ENCODE data around the gene IL20RA. TPM values are rescaled to one million over a fixed set of nuclear protein-coding genes. Genes with fewer than 3 reads are reported as not detected.

IL20RA gene
- total and polyA plus RNA-seq, 4 donors, result 0.17 to 0.65 (median 0.25) TPM; not detected in 1

DNA sequence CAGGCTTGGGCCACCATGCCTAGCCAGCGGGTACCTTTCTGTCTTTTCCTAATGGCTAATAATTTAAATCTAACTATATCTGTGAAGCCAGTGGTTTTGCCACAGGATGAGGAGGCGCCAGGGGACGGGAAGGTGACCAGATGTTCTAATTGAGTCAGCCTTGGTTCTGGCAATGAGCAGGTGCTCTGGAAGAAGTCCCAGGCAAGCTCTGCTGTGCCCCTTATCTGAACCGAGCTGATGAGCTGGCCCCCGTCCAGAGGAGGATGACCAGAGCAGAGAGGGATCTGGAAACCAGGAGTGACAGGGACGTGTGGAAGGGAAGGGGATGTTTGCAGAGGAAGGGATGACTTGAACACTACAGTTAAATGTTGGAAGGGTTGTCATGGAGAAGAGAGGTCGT lies 75.9 kb downstream of the IL20RA start:
- peaks cover 0 to 5% (median 0%) of the 10 kb centered on the region in 4 donors for H3K4me1 ChIP-seq (ENCODE audit: control insufficient read depth in 4 of 4, insufficient read depth in 4 of 4, low read length in 3 of 4)
- no peak overlapping the region for H3K9ac ChIP-seq (ENCODE audit: low read depth in 1 of 2, low read length in 2 of 2)
- no peaks in the 10 kb centered on the region for H3K36me3 ChIP-seq (ENCODE audit: control insufficient read depth in 4 of 4, insufficient read depth in 3 of 4, low read depth in 1 of 4, low read length in 3 of 4)
- WGBS, result 62% methylated on average over 7 of the region's 7 CpGs
- H3K9me3 ChIP-seq (ENCODE audit: control insufficient read depth in 4 of 4, low read length in 3 of 4), result no peaks in the 10 kb centered on the region
- no peak overlapping the region for H3K27ac ChIP-seq (ENCODE audit: low read depth in 1 of 2, low read length in 2 of 2)
- TF ChIP-seq FOXA1 (IDR thresholded peaks at IDR 0.05) (no peak), NR2F2 (IDR thresholded peaks at IDR 0.05) (no peak), EGR1 (IDR thresholded peaks at IDR 0.05; ENCODE audit: low read depth in 2 of 2) (no peak), YY1 (IDR thresholded peaks at IDR 0.05) (no peak), RAD21 (IDR thresholded peaks at IDR 0.05) (no peak), TAF1 (conservative IDR thresholded peaks at IDR 0.05) (no peak), JUND (IDR thresholded peaks at IDR 0.05) (no peak), RXRA (IDR thresholded peaks at IDR 0.05) (no peak)
- TF ChIP-seq, protein P1, sequence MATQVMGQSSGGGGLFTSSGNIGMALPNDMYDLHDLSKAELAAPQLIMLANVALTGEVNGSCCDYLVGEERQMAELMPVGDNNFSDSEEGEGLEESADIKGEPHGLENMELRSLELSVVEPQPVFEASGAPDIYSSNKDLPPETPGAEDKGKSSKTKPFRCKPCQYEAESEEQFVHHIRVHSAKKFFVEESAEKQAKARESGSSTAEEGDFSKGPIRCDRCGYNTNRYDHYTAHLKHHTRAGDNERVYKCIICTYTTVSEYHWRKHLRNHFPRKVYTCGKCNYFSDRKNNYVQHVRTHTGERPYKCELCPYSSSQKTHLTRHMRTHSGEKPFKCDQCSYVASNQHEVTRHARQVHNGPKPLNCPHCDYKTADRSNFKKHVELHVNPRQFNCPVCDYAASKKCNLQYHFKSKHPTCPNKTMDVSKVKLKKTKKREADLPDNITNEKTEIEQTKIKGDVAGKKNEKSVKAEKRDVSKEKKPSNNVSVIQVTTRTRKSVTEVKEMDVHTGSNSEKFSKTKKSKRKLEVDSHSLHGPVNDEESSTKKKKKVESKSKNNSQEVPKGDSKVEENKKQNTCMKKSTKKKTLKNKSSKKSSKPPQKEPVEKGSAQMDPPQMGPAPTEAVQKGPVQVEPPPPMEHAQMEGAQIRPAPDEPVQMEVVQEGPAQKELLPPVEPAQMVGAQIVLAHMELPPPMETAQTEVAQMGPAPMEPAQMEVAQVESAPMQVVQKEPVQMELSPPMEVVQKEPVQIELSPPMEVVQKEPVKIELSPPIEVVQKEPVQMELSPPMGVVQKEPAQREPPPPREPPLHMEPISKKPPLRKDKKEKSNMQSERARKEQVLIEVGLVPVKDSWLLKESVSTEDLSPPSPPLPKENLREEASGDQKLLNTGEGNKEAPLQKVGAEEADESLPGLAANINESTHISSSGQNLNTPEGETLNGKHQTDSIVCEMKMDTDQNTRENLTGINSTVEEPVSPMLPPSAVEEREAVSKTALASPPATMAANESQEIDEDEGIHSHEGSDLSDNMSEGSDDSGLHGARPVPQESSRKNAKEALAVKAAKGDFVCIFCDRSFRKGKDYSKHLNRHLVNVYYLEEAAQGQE (IDR thresholded peaks at IDR 0.05), result no peak
- TF ChIP-seq, protein P2, sequence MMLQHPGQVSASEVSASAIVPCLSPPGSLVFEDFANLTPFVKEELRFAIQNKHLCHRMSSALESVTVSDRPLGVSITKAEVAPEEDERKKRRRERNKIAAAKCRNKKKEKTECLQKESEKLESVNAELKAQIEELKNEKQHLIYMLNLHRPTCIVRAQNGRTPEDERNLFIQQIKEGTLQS (IDR thresholded peaks at IDR 0.05), result no peak
- TF ChIP-seq, protein P3, sequence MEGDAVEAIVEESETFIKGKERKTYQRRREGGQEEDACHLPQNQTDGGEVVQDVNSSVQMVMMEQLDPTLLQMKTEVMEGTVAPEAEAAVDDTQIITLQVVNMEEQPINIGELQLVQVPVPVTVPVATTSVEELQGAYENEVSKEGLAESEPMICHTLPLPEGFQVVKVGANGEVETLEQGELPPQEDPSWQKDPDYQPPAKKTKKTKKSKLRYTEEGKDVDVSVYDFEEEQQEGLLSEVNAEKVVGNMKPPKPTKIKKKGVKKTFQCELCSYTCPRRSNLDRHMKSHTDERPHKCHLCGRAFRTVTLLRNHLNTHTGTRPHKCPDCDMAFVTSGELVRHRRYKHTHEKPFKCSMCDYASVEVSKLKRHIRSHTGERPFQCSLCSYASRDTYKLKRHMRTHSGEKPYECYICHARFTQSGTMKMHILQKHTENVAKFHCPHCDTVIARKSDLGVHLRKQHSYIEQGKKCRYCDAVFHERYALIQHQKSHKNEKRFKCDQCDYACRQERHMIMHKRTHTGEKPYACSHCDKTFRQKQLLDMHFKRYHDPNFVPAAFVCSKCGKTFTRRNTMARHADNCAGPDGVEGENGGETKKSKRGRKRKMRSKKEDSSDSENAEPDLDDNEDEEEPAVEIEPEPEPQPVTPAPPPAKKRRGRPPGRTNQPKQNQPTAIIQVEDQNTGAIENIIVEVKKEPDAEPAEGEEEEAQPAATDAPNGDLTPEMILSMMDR (IDR thresholded peaks at IDR 0.05; ENCODE audit: low read depth, low read length, missing input control), result no peak
- TF ChIP-seq, protein P4, sequence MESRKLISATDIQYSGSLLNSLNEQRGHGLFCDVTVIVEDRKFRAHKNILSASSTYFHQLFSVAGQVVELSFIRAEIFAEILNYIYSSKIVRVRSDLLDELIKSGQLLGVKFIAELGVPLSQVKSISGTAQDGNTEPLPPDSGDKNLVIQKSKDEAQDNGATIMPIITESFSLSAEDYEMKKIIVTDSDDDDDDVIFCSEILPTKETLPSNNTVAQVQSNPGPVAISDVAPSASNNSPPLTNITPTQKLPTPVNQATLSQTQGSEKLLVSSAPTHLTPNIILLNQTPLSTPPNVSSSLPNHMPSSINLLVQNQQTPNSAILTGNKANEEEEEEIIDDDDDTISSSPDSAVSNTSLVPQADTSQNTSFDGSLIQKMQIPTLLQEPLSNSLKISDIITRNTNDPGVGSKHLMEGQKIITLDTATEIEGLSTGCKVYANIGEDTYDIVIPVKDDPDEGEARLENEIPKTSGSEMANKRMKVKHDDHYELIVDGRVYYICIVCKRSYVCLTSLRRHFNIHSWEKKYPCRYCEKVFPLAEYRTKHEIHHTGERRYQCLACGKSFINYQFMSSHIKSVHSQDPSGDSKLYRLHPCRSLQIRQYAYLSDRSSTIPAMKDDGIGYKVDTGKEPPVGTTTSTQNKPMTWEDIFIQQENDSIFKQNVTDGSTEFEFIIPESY (IDR thresholded peaks at IDR 0.05), result no peak
- no peak for DNase-seq (ENCODE audit: low spot score)
- H3K4me3 ChIP-seq (ENCODE audit: low read depth in 1 of 3, low read length in 3 of 3), result no peak overlapping the region
- H3K27me3 ChIP-seq (ENCODE audit: control insufficient read depth in 4 of 4, insufficient read depth in 4 of 4, low read length in 3 of 4), result peaks cover 0 to 12% (median 0%) of the 10 kb centered on the region in 4 donors

DNA sequence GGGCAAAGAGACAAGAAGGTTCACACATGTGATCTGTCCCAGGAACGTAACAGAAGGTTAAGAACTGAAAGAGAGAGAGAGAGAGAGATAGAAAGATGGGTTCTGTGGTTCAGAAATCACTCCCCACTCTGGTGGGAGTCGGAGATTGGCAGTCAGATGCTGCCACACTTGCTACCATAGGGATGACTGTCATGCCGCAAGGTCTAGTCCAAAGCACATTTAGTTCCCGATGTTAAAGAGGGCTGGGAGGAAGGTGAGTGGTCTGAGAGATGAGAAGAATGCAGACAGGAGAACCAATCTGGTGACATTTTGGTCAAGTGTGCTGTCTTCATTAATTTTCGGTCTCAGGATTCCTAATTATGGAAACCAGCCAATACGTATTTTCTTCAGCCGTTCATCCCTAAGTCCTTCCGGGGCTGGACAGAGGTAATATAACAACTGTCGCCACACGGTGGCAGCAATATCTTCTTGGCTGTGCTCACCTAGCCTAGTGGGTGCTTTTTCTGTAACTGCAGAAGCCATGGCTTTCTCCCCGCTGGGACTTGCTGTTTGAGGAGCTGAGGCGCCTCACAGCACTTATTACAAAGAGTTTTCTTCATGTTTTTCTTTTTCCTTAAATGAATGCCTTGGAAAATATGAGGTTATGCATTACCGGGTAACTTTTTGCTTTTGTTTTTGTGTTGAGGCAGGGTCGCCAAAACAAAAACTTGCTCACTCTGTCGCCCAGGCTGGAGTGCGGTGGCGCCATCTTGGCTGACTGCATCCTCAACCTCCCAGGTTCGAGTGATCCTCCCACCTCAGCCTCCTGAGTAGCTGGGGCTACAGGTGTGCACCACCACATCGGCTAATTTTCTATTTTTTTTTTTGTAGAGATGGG lies 76.7 kb downstream of the IL20RA start:
- Histone ChIP-seq H3K9me3 (ENCODE audit: control insufficient read depth in 4 of 4, low read length in 3 of 4) (no peaks in the 10 kb centered on the region), H3K27ac (ENCODE audit: low read depth in 1 of 2, low read length in 2 of 2) (no peak overlapping the region), H3K9ac (ENCODE audit: low read depth in 1 of 2, low read length in 2 of 2) (no peak overlapping the region), H3K27me3 (ENCODE audit: control insufficient read depth in 4 of 4, insufficient read depth in 4 of 4, low read length in 3 of 4) (peaks cover 0 to 12% (median 0%) of the 10 kb centered on the region in 4 donors), H3K36me3 (ENCODE audit: control insufficient read depth in 4 of 4, insufficient read depth in 3 of 4, low read depth in 1 of 4, low read length in 3 of 4) (no peaks in the 10 kb centered on the region), H3K4me1 (ENCODE audit: control insufficient read depth in 4 of 4, insufficient read depth in 4 of 4, low read length in 3 of 4) (peaks cover 0 to 5% (median 0%) of the 10 kb centered on the region in 4 donors), H3K4me3 (ENCODE audit: low read depth in 1 of 3, low read length in 3 of 3) (no peak overlapping the region)
- TF ChIP-seq TAF1 (conservative IDR thresholded peaks at IDR 0.05) (no peak), RAD21 (IDR thresholded peaks at IDR 0.05) (peak; percentile 75 to 84), RXRA (IDR thresholded peaks at IDR 0.05) (no peak), JUND (IDR thresholded peaks at IDR 0.05) (no peak), EGR1 (IDR thresholded peaks at IDR 0.05; ENCODE audit: low read depth in 2 of 2) (no peak), SP1 (IDR thresholded peaks at IDR 0.05) (no peak), HNF4A (conservative IDR thresholded peaks at IDR 0.05) (no peak), YY1 (IDR thresholded peaks at IDR 0.05) (no peak), NR2F2 (IDR thresholded peaks at IDR 0.05) (no peak)
- TF ChIP-seq, protein P5, sequence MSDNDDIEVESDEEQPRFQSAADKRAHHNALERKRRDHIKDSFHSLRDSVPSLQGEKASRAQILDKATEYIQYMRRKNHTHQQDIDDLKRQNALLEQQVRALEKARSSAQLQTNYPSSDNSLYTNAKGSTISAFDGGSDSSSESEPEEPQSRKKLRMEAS (IDR thresholded peaks at IDR 0.05), result no peak
- TF ChIP-seq, protein P3 (IDR thresholded peaks at IDR 0.05; ENCODE audit: low read depth, low read length, missing input control), result peak; percentile 65
- DNase-seq (ENCODE audit: low spot score), result peak; percentile 59
- 51% methylated on average over 19 of the region's 19 CpGs for WGBS

Measured in liver (tissue), 9 donors.